Mesenchymal stem cell (in vitro differentiated cells and primary cell): ENCODE measurements around the gene IL1R2.

Source experiments
- DNase-seq: peaks from one replicate; pipeline ENCODE4 v3.0.0-alpha.2; 2013
- H2AFZ ChIP-seq: one replicate; pipeline ENCODE4 v1.6.1; 2013; ENCODE audit warnings: low read depth, mild to moderate bottlenecking, control low read depth, inconsistent platforms, low read length, moderate library complexity
- H2AK5ac ChIP-seq: 2 replicates; pipeline ENCODE4 v1.6.1; 2013; ENCODE audit warnings: low read length, moderate library complexity, mild to moderate bottlenecking, inconsistent platforms; ENCODE audit not compliant: severe bottlenecking
- H2BK120ac ChIP-seq: one replicate; pipeline ENCODE4 v1.6.1; 2013; ENCODE audit warnings: low read depth, mild to moderate bottlenecking, inconsistent platforms, low read length, moderate library complexity
- H2BK12ac ChIP-seq, 2 experiments: one replicate each; pipeline ENCODE4 v1.6.1; 2013; ENCODE audit warnings: inconsistent platforms in 2 of 2, low read length in 2 of 2, mild to moderate bottlenecking in 2 of 2, moderate library complexity in 2 of 2, control low read depth in 1 of 2
- H2BK15ac ChIP-seq: one replicate; pipeline ENCODE4 v1.6.1; 2013; ENCODE audit warnings: mild to moderate bottlenecking, low read depth, inconsistent platforms; ENCODE audit not compliant: poor library complexity, severe bottlenecking
- H2BK5ac ChIP-seq: 2 replicates; pipeline ENCODE4 v1.6.1; 2013; ENCODE audit warnings: low read depth, mild to moderate bottlenecking, low read length, control low read depth, inconsistent platforms; ENCODE audit not compliant: poor library complexity, severe bottlenecking
- H3K14ac ChIP-seq, 2 experiments: one replicate each; pipeline ENCODE4 v1.6.1; 2013; ENCODE audit warnings: inconsistent platforms in 2 of 2, low read length in 2 of 2, control low read depth in 1 of 2, mild to moderate bottlenecking in 1 of 2, moderate library complexity in 1 of 2
- H3K18ac ChIP-seq, 2 experiments: one replicate each; pipeline ENCODE4 v1.6.1; 2013; ENCODE audit warnings: inconsistent platforms in 2 of 2, low read length in 2 of 2, control low read depth in 1 of 2, low read depth in 1 of 2, mild to moderate bottlenecking in 1 of 2
- H3K23ac ChIP-seq, 2 experiments: one replicate each; pipeline ENCODE4 v1.6.1; 2013; ENCODE audit warnings: inconsistent platforms in 2 of 2, low read length in 2 of 2, mild to moderate bottlenecking in 2 of 2, moderate library complexity in 2 of 2, control low read depth in 1 of 2
- H3K27ac ChIP-seq: 2 replicates; pipeline ENCODE4 v1.5.1; 2013; ENCODE audit warnings: mild to moderate bottlenecking, moderate library complexity, low read length, control low read depth, inconsistent platforms; ENCODE audit not compliant: poor library complexity, severe bottlenecking
- H3K27me3 ChIP-seq, 2 experiments: 2 replicates each; pipeline versions ENCODE4 v1.6.1 to v1.7.0; 2013; ENCODE audit warnings: low read length in 2 of 2, mild to moderate bottlenecking in 2 of 2, moderate library complexity in 2 of 2, control low read depth in 1 of 2, inconsistent platforms in 1 of 2; ENCODE audit not compliant: control insufficient read depth in 1 of 2, insufficient read depth in 1 of 2
- H3K36me3 ChIP-seq, 2 experiments: 2 replicates each; pipeline versions ENCODE4 v1.6.1 to v1.7.0; 2013; ENCODE audit warnings: low read length in 2 of 2, control low read depth in 1 of 2, inconsistent platforms in 1 of 2, low read depth in 1 of 2, mild to moderate bottlenecking in 1 of 2; ENCODE audit not compliant: insufficient read depth in 2 of 2, control insufficient read depth in 1 of 2
- H3K4ac ChIP-seq, 2 experiments: one replicate each; pipeline ENCODE4 v1.6.1; 2013; ENCODE audit warnings: inconsistent platforms in 2 of 2, low read length in 2 of 2, mild to moderate bottlenecking in 2 of 2, moderate library complexity in 2 of 2, control low read depth in 1 of 2, low read depth in 1 of 2
- H3K4me1 ChIP-seq: 2 replicates; pipeline ENCODE4 v1.6.1; 2013; ENCODE audit warnings: low read depth, low read length, control low read depth; ENCODE audit not compliant: control insufficient read depth, insufficient read depth
- H3K4me2 ChIP-seq: 2 replicates; pipeline ENCODE4 v1.6.1; 2013; ENCODE audit warnings: low read length, mild to moderate bottlenecking, inconsistent platforms; ENCODE audit not compliant: poor library complexity, severe bottlenecking
- H3K4me3 ChIP-seq, 2 experiments: 2 replicates each; pipeline versions ENCODE4 v1.5.1 to v1.7.0; 2013; ENCODE audit warnings: low read length in 2 of 2, mild to moderate bottlenecking in 2 of 2, control low read depth in 1 of 2, low read depth in 1 of 2; ENCODE audit not compliant: insufficient read depth in 1 of 2
- H3K79me1 ChIP-seq: replicated peaks from 2 replicates; pipeline ENCODE4 v1.6.1; 2013; ENCODE audit warnings: mild to moderate bottlenecking, control low read depth, low read length, inconsistent platforms; ENCODE audit not compliant: poor library complexity, severe bottlenecking
- H3K9ac ChIP-seq: 2 replicates; pipeline ENCODE4 v1.7.0; 2013; ENCODE audit warnings: mild to moderate bottlenecking, low read length, moderate library complexity
- H3K9me3 ChIP-seq: 2 replicates; pipeline ENCODE4 v1.7.0; 2013; ENCODE audit warnings: mild to moderate bottlenecking, low read length; ENCODE audit not compliant: control insufficient read depth
- H4K8ac ChIP-seq: one replicate; pipeline ENCODE4 v1.6.1; 2013; ENCODE audit warnings: inconsistent platforms, mild to moderate bottlenecking, low read length, moderate library complexity
- H4K91ac ChIP-seq: one replicate; pipeline ENCODE4 v1.6.1; 2013; ENCODE audit warnings: mild to moderate bottlenecking, low read length, inconsistent platforms
- WGBS: methylation state at CpG from one replicate; pipeline ENCODE4 v1.1.7; 2013; ENCODE audit warnings: mixed read lengths; 5-methylcytosine and 5-hydroxymethylcytosine counted together

Gene IL1R2

GRCh38 chr2:101989740-101990460 is 1.9 kb upstream of the IL1R2 start:
- Histone ChIP-seq H3K4me3 (no peak overlapping the region), H3K4ac (no peak overlapping the region), H2BK120ac (no peak overlapping the region), H3K36me3 (no peaks in the 10 kb centered on the region), H3K27ac (no peak overlapping the region), H3K79me1 (no peaks in the 10 kb centered on the region), H3K4me2 (no peak overlapping the region), H3K23ac (no peak overlapping the region), H2BK5ac (no peak overlapping the region), H4K91ac (no peak overlapping the region), H3K27me3 (peaks cover 33 to 49% of the 10 kb centered on the region in 2 experiments), H2AFZ (no peak overlapping the region), H3K18ac (no peak overlapping the region), H2BK15ac (no peak overlapping the region), H2BK12ac (no peak overlapping the region), H2AK5ac (no peak overlapping the region), H4K8ac (no peak overlapping the region), H3K9me3 (no peaks in the 10 kb centered on the region), H3K9ac (no peak overlapping the region), H3K4me1 (peaks cover 11% of the 10 kb centered on the region), H3K14ac (no peak overlapping the region)
- DNase-seq: no peak
- whole genome bisulfite sequencing: 77% methylated on average over 7 of the region's 8 CpGs

GRCh38 chr2:101993772-101994171 is 2.0 kb downstream of the IL1R2 start:
- H3K79me1 ChIP-seq: no peaks in the 10 kb centered on the region
- H3K27ac ChIP-seq: no peak overlapping the region
- no peak overlapping the region for H3K23ac ChIP-seq
- no peak overlapping the region for H2AK5ac ChIP-seq
- H3K18ac ChIP-seq: no peak overlapping the region
- no peak overlapping the region for H4K91ac ChIP-seq
- no peak overlapping the region for H2BK5ac ChIP-seq
- H3K4ac ChIP-seq: no peak overlapping the region
- no peak overlapping the region for H2BK15ac ChIP-seq
- no peak overlapping the region for H2AFZ ChIP-seq
- H3K14ac ChIP-seq: no peak overlapping the region
- no peak overlapping the region for H4K8ac ChIP-seq
- DNase-seq: no peak
- no peak overlapping the region for H2BK12ac ChIP-seq
- H3K36me3 ChIP-seq: no peaks in the 10 kb centered on the region
- H3K4me3 ChIP-seq: no peak overlapping the region
- H3K9ac ChIP-seq: no peak overlapping the region
- H3K27me3 ChIP-seq: peaks cover 52 to 61% of the 10 kb centered on the region in 2 experiments
- H2BK120ac ChIP-seq: no peak overlapping the region
- H3K4me1 ChIP-seq: peaks cover 3% of the 10 kb centered on the region
- 76% methylated on average over 4 of the region's 6 CpGs for WGBS
- H3K9me3 ChIP-seq: no peaks in the 10 kb centered on the region
- H3K4me2 ChIP-seq: no peak overlapping the region

GRCh38 chr2:101995019-101995418 is 3.3 kb downstream of the IL1R2 start:
- 76% methylated on average over 1 of the region's 1 CpG for WGBS
- Histone ChIP-seq H3K36me3 (no peaks in the 10 kb centered on the region), H3K4me3 (no peak overlapping the region), H4K8ac (no peak overlapping the region), H3K4me2 (no peak overlapping the region), H3K27ac (no peak overlapping the region), H3K18ac (no peak overlapping the region), H2BK12ac (no peak overlapping the region), H3K4me1 (peaks cover 3% of the 10 kb centered on the region), H4K91ac (no peak overlapping the region), H3K79me1 (no peaks in the 10 kb centered on the region), H3K23ac (no peak overlapping the region), H2BK15ac (no peak overlapping the region), H2AFZ (no peak overlapping the region), H2BK5ac (no peak overlapping the region), H3K9me3 (no peaks in the 10 kb centered on the region), H2BK120ac (no peak overlapping the region), H3K9ac (no peak overlapping the region), H3K14ac (no peak overlapping the region), H3K4ac (no peak overlapping the region), H3K27me3 (peaks cover 52 to 61% of the 10 kb centered on the region in 2 experiments), H2AK5ac (no peak overlapping the region)
- DNase-seq: no peak

GRCh38 chr2:101995804-101996203 is 4.0 kb downstream of the IL1R2 start:
- peaks cover 52 to 61% of the 10 kb centered on the region in 2 experiments for H3K27me3 ChIP-seq
- H2BK5ac ChIP-seq: no peak overlapping the region
- H3K9ac ChIP-seq: no peak overlapping the region
- no peaks in the 10 kb centered on the region for H3K79me1 ChIP-seq
- H3K4me2 ChIP-seq: no peak overlapping the region
- H3K4ac ChIP-seq: no peak overlapping the region
- no peaks in the 10 kb centered on the region for H3K36me3 ChIP-seq
- H3K4me3 ChIP-seq: no peak overlapping the region
- no peak overlapping the region for H4K8ac ChIP-seq
- H3K27ac ChIP-seq: no peak overlapping the region
- no peak overlapping the region for H3K14ac ChIP-seq
- H3K9me3 ChIP-seq: no peaks in the 10 kb centered on the region
- no peak overlapping the region for H3K18ac ChIP-seq
- no peak overlapping the region for H2BK15ac ChIP-seq
- H4K91ac ChIP-seq: no peak overlapping the region
- H2AFZ ChIP-seq: no peak overlapping the region
- peaks cover 3% of the 10 kb centered on the region for H3K4me1 ChIP-seq
- H2BK120ac ChIP-seq: no peak overlapping the region
- DNase-seq: no peak
- WGBS: 92% methylated on average over 9 of the region's 9 CpGs
- no peak overlapping the region for H2BK12ac ChIP-seq
- no peak overlapping the region for H2AK5ac ChIP-seq
- H3K23ac ChIP-seq: no peak overlapping the region
